ENCODE results near the gene NFKBIL1.
"Not testable (repeated sequence)": the region's sequence is repeated elsewhere in the genome, so short reads cannot be mapped to it uniquely, and the experiment has no call there.

NFKBIL1 gene

DNA sequence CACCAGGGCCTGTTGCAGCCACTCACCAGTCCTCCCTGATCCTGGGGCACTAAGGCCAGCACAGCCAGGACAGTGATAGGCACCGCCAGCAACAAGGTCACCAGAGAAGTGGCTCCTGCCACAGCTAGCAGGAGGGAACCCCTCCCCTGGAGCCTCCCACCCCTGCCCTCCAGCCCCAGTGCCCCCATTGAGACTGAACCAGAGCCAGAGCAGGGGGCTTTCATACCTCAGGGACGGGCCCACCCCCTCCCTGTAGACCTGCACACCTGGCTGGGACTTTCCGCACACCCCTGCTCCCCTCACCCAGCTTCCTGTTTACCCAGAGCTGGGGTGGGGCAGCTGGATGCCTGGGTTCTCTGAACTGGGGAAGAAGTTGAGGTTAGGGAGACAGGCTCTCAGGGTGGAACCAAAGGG, 34.8 kb downstream of the NFKBIL1 start, which contains the start of gene LTB:
Gene LTB, minus strand, starts transcription at position 195 of the 414 bp plus-strand sequence. Its CDS starts 7 bp downstream, at position 188.
- DNase-seq: no peak

DNA sequence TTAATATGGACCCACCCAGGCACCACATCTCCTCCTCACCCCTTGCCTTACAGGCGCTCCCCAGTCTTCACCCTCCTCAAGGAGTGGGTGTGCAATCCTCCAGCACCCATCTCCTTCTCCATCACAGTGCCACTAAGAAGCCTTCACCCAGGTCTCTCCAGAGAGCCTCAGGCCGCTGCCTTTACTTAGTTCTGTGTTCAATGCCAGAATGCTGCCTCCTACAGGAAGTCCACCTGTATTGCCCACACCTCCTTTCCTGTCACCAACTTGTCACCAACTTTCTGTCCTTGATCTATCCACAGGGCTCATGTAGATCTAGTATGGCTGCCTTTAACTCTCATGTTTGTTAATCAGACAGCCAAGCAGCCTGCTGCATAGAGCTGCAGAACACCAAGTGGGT, 38.1 kb downstream of the NFKBIL1 start:
- no peak for DNase-seq

DNA sequence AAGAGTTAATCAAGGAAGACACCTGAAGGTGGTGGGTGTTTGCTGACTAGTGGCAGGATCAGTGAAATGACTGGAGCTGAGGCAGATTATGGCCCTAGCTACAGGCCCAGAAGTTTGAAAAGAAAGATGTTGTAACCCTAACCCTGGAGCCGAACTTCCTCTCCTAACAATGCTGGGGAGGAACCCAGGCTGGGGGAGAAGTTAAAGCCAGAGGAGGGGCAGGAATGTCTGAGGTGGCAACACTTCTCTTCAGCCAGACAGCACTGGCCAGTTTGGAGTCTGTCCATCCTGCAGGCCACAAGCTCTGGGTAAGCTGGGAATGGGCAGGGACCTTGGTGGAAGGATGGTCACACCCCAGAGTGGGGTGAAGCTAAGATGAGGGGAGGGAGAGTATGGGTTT, 38.6 kb downstream of the NFKBIL1 start, which contains the start of gene LST1:
Gene LST1, plus strand, starts transcription at position 270 of the 400 bp plus-strand sequence. CDS start 1,023 bp downstream, outside the sequence.
- no peak for DNase-seq

DNA sequence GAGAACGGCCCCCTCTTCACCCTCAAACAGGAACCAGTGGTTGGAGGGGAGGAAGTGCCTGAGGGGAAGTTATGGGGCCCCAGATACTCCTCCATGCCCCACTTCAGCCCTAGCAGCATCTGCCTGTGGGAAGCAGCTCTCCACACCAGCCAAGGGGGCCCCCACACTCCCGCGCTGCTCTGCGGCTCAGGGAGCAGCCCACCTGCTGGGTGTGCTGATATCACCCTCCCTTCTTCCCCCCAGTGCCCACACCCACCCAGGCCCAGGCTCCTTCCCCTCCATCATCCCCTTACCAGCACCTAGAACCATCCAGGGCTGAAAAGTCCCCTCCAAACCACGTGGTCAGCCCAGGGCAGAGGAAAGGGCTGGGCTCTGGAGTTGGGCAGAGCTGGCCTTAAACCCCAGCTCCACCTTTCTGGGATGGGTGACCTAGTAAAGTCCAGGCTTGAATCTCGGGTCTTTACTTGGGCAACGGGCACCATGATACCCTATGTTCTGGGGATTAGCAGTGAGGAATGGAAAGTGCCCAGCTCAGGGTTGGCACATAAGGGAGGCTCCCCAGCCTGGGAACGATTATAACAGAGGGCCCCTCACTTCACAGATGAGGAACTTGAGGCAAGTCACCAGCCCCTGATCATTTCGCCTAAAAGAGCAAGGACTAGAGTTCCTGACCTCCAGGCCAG, 39.3 kb downstream of the NFKBIL1 start:
- no peak for DNase-seq

DNA sequence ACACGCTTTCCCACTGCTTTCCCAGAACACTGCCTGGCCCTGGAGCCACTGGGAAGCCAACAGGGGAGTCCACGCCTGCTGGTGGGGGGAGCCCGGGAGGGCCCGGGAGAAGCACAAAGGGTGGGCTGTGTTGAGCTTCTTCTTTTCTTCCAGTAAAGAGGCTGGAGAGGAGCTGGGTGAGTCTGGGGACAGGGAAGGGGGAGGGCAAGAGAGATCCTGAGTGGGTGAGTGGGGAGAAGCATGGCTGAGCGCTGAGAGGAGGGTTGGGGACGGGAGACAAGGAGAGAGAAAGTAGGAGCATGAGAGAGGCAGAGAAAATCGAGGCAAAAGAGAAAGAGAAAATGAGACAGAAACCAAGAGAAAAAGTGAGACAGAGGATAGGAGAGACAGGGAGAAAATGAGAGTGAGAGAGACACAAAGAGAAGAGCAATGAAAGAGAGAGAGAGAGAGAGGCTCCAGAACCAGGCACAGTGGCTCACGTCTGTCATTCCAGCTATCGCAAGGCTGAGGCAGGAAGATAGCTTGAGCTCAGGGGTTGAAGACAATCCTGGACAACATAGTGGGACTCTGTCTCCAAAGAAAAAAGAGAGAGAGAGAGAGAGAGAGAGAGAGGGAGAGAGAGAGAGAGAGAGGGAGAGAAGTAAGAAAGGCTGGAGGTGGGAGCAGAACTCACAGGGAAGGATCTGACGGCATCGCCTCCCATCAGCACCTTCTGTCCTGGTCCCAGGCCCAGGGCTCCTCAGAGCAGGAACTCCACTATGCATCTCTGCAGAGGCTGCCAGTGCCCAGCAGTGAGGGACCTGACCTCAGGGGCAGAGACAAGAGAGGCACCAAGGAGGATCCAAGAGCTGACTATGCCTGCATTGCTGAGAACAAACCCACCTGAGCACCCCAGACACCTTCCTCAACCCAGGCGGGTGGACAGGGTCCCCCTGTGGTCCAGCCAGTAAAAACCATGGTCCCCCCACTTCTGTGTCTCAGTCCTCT, 40.7 kb downstream of the NFKBIL1 start:
- no peak for DNase-seq

DNA sequence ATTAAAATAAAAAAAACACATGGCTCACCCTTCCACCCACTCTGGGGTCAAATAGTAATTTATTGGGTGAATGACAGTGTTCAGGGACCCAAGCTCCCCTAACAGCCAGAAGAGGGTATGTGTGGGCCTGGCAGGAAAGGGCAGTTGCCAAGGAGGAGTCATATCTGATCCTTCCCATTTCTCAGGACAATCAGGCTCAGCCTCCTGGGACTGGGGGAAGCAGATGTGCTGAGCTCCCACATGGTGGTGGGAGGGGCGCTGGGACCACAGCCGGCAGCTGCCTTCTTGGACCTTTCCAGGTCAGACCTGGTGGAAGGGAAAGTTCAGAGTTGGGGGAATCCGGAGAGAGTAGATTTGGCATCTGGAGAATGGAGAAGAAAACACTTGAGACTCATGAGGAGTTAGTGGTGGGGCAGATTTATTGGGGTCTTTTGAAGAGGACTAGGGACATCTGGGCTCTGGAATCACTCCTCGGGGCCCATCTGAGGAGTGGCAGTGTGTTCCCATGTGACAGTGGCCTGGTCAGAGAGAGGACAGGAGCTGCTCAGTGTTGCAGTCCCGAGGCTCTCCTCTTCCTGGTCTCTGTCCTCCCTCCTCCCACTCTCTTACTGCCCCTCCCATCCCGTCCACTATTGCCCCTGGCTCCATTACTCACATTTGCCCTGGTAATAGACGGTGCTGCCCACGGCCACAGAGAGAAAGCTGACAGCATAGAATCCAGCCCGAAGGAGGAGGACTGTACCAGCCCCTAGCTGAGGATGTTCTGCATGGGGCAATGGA, 41.7 kb downstream of the NFKBIL1 start:
- no peak for DNase-seq

DNA sequence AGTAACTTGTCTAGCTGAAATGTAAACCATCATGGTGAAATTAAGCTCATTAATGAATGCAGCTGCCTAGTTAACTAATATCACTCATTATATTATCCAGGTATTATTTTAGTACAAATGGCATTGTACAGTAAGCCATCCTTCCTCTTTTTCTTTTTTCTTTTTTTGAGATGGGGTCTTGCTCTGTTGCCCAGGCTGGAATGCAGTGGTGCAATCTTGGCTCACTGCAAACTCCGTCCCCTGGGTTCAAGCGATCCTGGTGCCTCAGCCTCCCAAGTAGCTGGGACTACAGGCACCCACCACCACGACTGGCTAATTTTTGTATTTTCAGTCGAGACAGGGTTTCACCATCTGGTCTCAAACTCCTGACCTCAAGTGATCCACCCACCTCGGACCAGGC, 43.3 kb downstream of the NFKBIL1 start:
- DNase-seq: not testable (repeated sequence)

DNA sequence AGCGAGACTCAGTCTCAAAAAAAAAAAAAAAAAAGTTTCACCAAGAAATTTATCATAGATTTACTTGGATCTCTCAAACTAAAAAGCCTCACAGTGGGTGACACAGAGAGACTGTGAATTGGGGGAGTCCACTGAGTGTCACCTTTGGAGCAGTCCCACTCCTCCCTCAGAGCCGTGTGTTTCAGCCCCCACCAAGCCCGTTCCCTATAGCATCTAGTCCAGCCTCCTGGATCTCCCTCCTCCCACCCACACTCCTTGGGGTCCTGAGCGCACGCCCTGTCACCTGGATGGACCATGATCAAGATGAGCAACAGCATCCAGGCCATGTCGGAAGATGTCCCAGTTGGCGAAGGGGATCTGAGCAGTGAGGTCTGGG, 45.0 kb downstream of the NFKBIL1 start:
- no peak for DNase-seq

DNA sequence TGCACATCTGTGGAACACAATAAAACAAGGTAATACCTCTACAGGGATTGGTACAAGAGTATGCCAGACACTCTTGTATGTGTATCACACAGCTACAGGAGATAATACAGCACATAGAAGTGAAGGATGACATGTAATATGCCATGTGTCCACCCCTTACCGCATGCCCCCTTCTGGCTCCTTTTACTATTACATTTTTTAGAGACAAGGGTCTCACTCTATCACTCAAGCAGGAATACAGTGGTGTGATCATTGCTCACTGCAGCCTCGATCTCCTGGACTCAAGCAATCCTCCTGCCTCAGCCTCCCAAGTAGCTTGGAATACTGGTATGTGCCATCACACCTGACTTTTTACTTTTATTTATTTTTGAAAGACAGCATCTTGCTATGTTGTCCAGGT, 49.6 kb downstream of the NFKBIL1 start:
- peak; percentile 8 for DNase-seq

DNA sequence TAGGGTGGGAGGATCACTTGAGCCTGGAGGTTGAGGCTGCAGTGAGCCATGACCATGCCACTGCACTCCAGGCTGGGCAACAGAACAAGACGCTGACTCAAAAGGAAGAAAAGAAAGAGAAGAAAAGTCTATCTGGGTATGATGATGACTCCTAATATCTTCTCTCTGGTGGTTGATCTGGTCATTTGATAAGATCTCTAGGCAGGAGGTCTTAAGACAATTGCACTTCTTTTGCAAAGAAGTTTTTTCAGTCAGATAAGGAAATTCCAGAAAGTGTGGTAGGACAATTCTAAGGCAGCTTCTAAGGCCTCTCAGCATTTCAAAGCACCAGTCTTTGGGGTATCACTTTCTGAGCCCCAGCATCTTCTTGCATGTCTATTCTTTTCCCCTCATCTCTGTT, 59.9 kb downstream of the NFKBIL1 start:
- DNase-seq: no peak
